ENCODE measurements around the gene UQCR10.

UQCR10 gene

GRCh38 chr22:29731058-29731850 is 35.9 kb upstream of the UQCR10 start:
- no peak overlapping the region for H3K27ac ChIP-seq
- H3K4me1 ChIP-seq: no peaks in the 10 kb centered on the region
- TF ChIP-seq, protein P1, sequence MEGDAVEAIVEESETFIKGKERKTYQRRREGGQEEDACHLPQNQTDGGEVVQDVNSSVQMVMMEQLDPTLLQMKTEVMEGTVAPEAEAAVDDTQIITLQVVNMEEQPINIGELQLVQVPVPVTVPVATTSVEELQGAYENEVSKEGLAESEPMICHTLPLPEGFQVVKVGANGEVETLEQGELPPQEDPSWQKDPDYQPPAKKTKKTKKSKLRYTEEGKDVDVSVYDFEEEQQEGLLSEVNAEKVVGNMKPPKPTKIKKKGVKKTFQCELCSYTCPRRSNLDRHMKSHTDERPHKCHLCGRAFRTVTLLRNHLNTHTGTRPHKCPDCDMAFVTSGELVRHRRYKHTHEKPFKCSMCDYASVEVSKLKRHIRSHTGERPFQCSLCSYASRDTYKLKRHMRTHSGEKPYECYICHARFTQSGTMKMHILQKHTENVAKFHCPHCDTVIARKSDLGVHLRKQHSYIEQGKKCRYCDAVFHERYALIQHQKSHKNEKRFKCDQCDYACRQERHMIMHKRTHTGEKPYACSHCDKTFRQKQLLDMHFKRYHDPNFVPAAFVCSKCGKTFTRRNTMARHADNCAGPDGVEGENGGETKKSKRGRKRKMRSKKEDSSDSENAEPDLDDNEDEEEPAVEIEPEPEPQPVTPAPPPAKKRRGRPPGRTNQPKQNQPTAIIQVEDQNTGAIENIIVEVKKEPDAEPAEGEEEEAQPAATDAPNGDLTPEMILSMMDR (IDR thresholded peaks at IDR 0.05): no peak
- no peaks in the 10 kb centered on the region for H3K36me3 ChIP-seq (ENCODE audit: control insufficient read depth, insufficient read depth, low read length)
- no peak overlapping the region for H2AFZ ChIP-seq
- no peak overlapping the region for H3K9ac ChIP-seq
- H3K4me3 ChIP-seq (ENCODE audit: low read depth, low read length): no peak overlapping the region
- H3K27me3 ChIP-seq (ENCODE audit: control insufficient read depth, insufficient read depth, low read length): no peaks in the 10 kb centered on the region
- no peak overlapping the region for H3K4me2 ChIP-seq (ENCODE audit: low read length)
- H3K79me2 ChIP-seq: no peaks in the 10 kb centered on the region
- no peaks in the 10 kb centered on the region for H3K9me3 ChIP-seq (ENCODE audit: control insufficient read depth, low read length)

DNA sequence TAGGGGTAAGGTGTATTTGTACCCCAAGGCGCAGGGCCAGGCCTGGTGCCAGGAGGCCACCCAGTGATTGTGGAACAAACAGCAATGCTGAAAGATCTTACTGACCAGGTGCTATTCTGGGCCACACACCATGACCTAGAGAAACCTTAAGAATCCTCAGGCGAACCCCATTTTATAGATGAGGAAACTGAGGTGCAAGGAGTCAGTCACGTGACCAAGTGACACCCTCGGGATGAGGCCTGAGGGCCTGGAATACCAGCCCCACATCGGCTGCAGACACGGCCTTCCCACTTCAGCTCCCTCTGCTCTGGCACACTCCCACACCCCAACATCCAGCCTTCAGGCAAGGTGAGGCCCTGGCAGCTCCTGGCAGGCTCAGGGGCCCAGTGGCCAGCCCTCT is 34.3 kb upstream of the UQCR10 start:
- Histone ChIP-seq H3K9ac (no peak overlapping the region), H3K27me3 (ENCODE audit: control insufficient read depth, insufficient read depth, low read length) (no peaks in the 10 kb centered on the region), H3K36me3 (ENCODE audit: control insufficient read depth, insufficient read depth, low read length) (no peaks in the 10 kb centered on the region), H2AFZ (no peak overlapping the region), H3K27ac (no peak overlapping the region), H3K9me3 (ENCODE audit: control insufficient read depth, low read length) (no peaks in the 10 kb centered on the region), H3K4me3 (ENCODE audit: low read depth, low read length) (no peak overlapping the region), H3K4me2 (ENCODE audit: low read length) (no peak overlapping the region), H3K4me1 (no peaks in the 10 kb centered on the region), H3K79me2 (no peaks in the 10 kb centered on the region)
- TF ChIP-seq, protein P1 (IDR thresholded peaks at IDR 0.05): no peak

GRCh38 chr22:29733362-29734201 is 33.6 kb upstream of the UQCR10 start:
- H3K4me3 ChIP-seq (ENCODE audit: low read depth, low read length): no peak overlapping the region
- no peaks in the 10 kb centered on the region for H3K27me3 ChIP-seq (ENCODE audit: control insufficient read depth, insufficient read depth, low read length)
- no peaks in the 10 kb centered on the region for H3K9me3 ChIP-seq (ENCODE audit: control insufficient read depth, low read length)
- no peak overlapping the region for H2AFZ ChIP-seq
- TF ChIP-seq, protein P1 (IDR thresholded peaks at IDR 0.05): no peak
- H3K4me1 ChIP-seq: no peaks in the 10 kb centered on the region
- H3K79me2 ChIP-seq: no peaks in the 10 kb centered on the region
- H3K9ac ChIP-seq: no peak overlapping the region
- H3K27ac ChIP-seq: no peak overlapping the region
- H3K4me2 ChIP-seq (ENCODE audit: low read length): no peak overlapping the region
- no peaks in the 10 kb centered on the region for H3K36me3 ChIP-seq (ENCODE audit: control insufficient read depth, insufficient read depth, low read length)

- Histone ChIP-seq H3K79me2 (no peaks in the 10 kb centered on the region), H3K4me3 (ENCODE audit: low read depth, low read length) (no peak overlapping the region), H3K4me2 (ENCODE audit: low read length) (no peak overlapping the region), H3K4me1 (no peaks in the 10 kb centered on the region), H3K27me3 (ENCODE audit: control insufficient read depth, insufficient read depth, low read length) (no peaks in the 10 kb centered on the region), H3K36me3 (ENCODE audit: control insufficient read depth, insufficient read depth, low read length) (no peaks in the 10 kb centered on the region), H3K9ac (no peak overlapping the region), H3K9me3 (ENCODE audit: control insufficient read depth, low read length) (no peaks in the 10 kb centered on the region), H2AFZ (no peak overlapping the region), H3K27ac (no peak overlapping the region)
- TF ChIP-seq, protein P1 (IDR thresholded peaks at IDR 0.05): no peak
These were observed 32.8 kb upstream of the UQCR10 start for GRCh38 chr22:29734406-29734805.
